Activated T-helper 9 cell treated with anti-CD3 and anti-CD28 coated beads, Interleukin-2, amount 50 U/mL, for 16 hours (primary cell): ENCODE results near the gene INPP5B.
"Not testable (repeated sequence)": the region's sequence is repeated elsewhere in the genome, so short reads cannot be mapped to it uniquely, and the experiment has no call there.

Experiments used
- DNase-seq: peaks from one replicate; pipeline ENCODE4 v3.0.0-alpha.2; 2020; ENCODE audit warnings: low read depth

Gene INPP5B

GRCh38 chr1:37910886-37911285 lies 36.0 kb downstream of the INPP5B start:
- DNase-seq: not testable (repeated sequence)

- DNase-seq: not testable (repeated sequence)
Measured at GRCh38 chr1:37908531-37908930, 38.3 kb downstream of the INPP5B start.

GRCh38 chr1:37907416-37908125 lies 39.3 kb downstream of the INPP5B start:
- DNase-seq: not testable (repeated sequence)

- DNase-seq: not testable (repeated sequence)
Measured at GRCh38 chr1:37906591-37906990, 40.3 kb downstream of the INPP5B start.

GRCh38 chr1:37905727-37906126 lies 41.1 kb downstream of the INPP5B start:
- no peak for DNase-seq

GRCh38 chr1:37903921-37904320 lies 42.9 kb downstream of the INPP5B start:
- DNase-seq: not testable (repeated sequence)

- no peak for DNase-seq
Measured at GRCh38 chr1:37902983-37903382, 43.9 kb downstream of the INPP5B start.

GRCh38 chr1:37901893-37902225 lies 45.0 kb downstream of the INPP5B start:
- DNase-seq: no peak

- no peak for DNase-seq
Measured at GRCh38 chr1:37901191-37901892, 45.5 kb downstream of the INPP5B start.

GRCh38 chr1:37897563-37897962 lies 49.3 kb downstream of the INPP5B start:
- DNase-seq: not testable (repeated sequence)

- DNase-seq: no peak
Measured at GRCh38 chr1:37893673-37894072, 53.2 kb downstream of the INPP5B start.

- no peak for DNase-seq
Measured at GRCh38 chr1:37892151-37893047, 54.5 kb downstream of the INPP5B start.

GRCh38 chr1:37890378-37891014 lies 56.4 kb downstream of the INPP5B start:
- DNase-seq: no peak

GRCh38 chr1:37888022-37888700 lies 58.7 kb downstream of the INPP5B start:
- no peak for DNase-seq

GRCh38 chr1:37884145-37884544 lies 62.7 kb downstream of the INPP5B start:
- no peak for DNase-seq

GRCh38 chr1:37883671-37884070 lies 63.2 kb downstream of the INPP5B start:
- DNase-seq: no peak

- DNase-seq: no peak
Measured at GRCh38 chr1:37879865-37880264, 67.0 kb downstream of the INPP5B start.

- DNase-seq: no peak
Measured at GRCh38 chr1:37878071-37878470, 68.8 kb downstream of the INPP5B start.

- DNase-seq: no peak
Measured at GRCh38 chr1:37875833-37876232, 71.0 kb downstream of the INPP5B start.

GRCh38 chr1:37872692-37873091 lies 74.2 kb downstream of the INPP5B start:
- DNase-seq: no peak

GRCh38 chr1:37868466-37868865 lies 78.4 kb downstream of the INPP5B start:
- DNase-seq: no peak

- no peak for DNase-seq
Measured at GRCh38 chr1:37867784-37868183, 79.1 kb downstream of the INPP5B start.
